MM.1S (cell line): ENCODE results near the gene GLB1L3.
"Not testable (repeated sequence)": the region's sequence is repeated elsewhere in the genome, so short reads cannot be mapped to it uniquely, and the experiment has no call there.

Experiments used
- DNase-seq: peaks from one replicate; pipeline ENCODE4 v3.0.0-alpha.2; 2015
- H2AFZ ChIP-seq: fragments of 300-600 bp; sonication (generic); 2 replicates; pipeline ENCODE4 v1.6.0; 2016; ENCODE audit warnings: antibody characterized with exemption, low read length
- H3F3A ChIP-seq: fragments of 300-600 bp; sonication (generic); 2 replicates; pipeline ENCODE4 v1.6.1; 2016; ENCODE audit warnings: mild to moderate bottlenecking, antibody characterized with exemption, low read length, moderate library complexity, mixed read lengths; ENCODE audit not compliant: insufficient read depth
- H3K27ac ChIP-seq: fragments of 300-600 bp; sonication (generic); 2 replicates; pipeline ENCODE4 v1.5.1; 2016; ENCODE audit warnings: mild to moderate bottlenecking, low read length
- H3K27me3 ChIP-seq: fragments of 300-600 bp; sonication (generic); replicated peaks from 2 replicates; pipeline ENCODE4 v1.6.0; 2016; ENCODE audit warnings: low read length; ENCODE audit not compliant: insufficient read depth
- H3K36me3 ChIP-seq: fragments of 300-600 bp; sonication (generic); replicated peaks from 2 replicates; pipeline ENCODE4 v1.6.1; 2016; ENCODE audit warnings: mild to moderate bottlenecking, low read length, mixed read lengths; ENCODE audit not compliant: insufficient read depth
- H3K4me1 ChIP-seq: fragments of 300-600 bp; sonication (generic); 2 replicates; pipeline ENCODE4 v1.6.1; 2016; ENCODE audit warnings: low read length, mixed read lengths
- H3K4me2 ChIP-seq: fragments of 300-600 bp; sonication (generic); 2 replicates; pipeline ENCODE4 v1.6.0; 2016; ENCODE audit warnings: low read depth, low read length
- H3K4me3 ChIP-seq: fragments of 300-600 bp; sonication (generic); 2 replicates; pipeline ENCODE4 v1.5.1; 2016; ENCODE audit warnings: low read length, mixed read lengths
- H3K79me2 ChIP-seq: fragments of 300-600 bp; sonication (generic); 2 replicates; pipeline ENCODE4 v1.6.1; 2016; ENCODE audit warnings: mixed run types, low read length, mixed read lengths
- H3K9ac ChIP-seq: fragments of 300-600 bp; sonication (generic); 2 replicates; pipeline ENCODE4 v1.6.1; 2016; ENCODE audit warnings: low read length, mixed read lengths
- H3K9me2 ChIP-seq: fragments of 300-600 bp; sonication (generic); replicated peaks from 2 replicates; pipeline ENCODE4 v1.6.1; 2016; ENCODE audit warnings: mild to moderate bottlenecking, low read length, mixed read lengths; ENCODE audit not compliant: insufficient read depth
- H3K9me3 ChIP-seq: fragments of 300-600 bp; sonication (generic); replicated peaks from 2 replicates; pipeline ENCODE4 v1.6.1; 2016; ENCODE audit warnings: mild to moderate bottlenecking, low read length, mixed read lengths; ENCODE audit not compliant: insufficient read depth
- H4K20me1 ChIP-seq: fragments of 300-600 bp; sonication (generic); 2 replicates; pipeline ENCODE4 v1.6.1; 2016; ENCODE audit warnings: mild to moderate bottlenecking, low read length, moderate library complexity, mixed read lengths; ENCODE audit not compliant: insufficient read depth
- CTCF ChIP-seq: fragments of 300-600 bp; sonication (generic); IDR thresholded peaks from 2 replicates; pipeline ENCODE4 v1.5.1; 2016; ENCODE audit warnings: antibody characterized with exemption, low read length, mixed read lengths
- EZH2 ChIP-seq: fragments of 300-600 bp; sonication (generic); optimal IDR thresholded peaks from 2 replicates; pipeline ENCODE3; 2017; ENCODE audit warnings: low read depth, mild to moderate bottlenecking, antibody characterized with exemption, low read length, mixed read lengths
- EZH2phosphoT487 ChIP-seq: fragments of 300-600 bp; sonication (generic); IDR thresholded peaks from 2 replicates; pipeline ENCODE4 v1.6.1; 2018; ENCODE audit warnings: antibody characterized with exemption, low read length

The GLB1L3 gene

GRCh38 chr11:134342572-134343340 is 66.6 kb downstream of the GLB1L3 start:
- Histone ChIP-seq H3K4me3 (no peak overlapping the region), H2AFZ (no peak overlapping the region), H3K9ac (no peak overlapping the region), H3K79me2 (no peaks in the 10 kb centered on the region), H3K36me3 (no peaks in the 10 kb centered on the region), H3K27ac (no peak overlapping the region), H3K4me1 (no peaks in the 10 kb centered on the region), H3K9me2 (no peaks in the 10 kb centered on the region), H4K20me1 (no peaks in the 10 kb centered on the region), H3K9me3 (no peaks in the 10 kb centered on the region), H3F3A (no peaks in the 10 kb centered on the region), H3K4me2 (no peak overlapping the region), H3K27me3 (0 out of 2 replicates have a peak, but pooled peaks cover 2% of the 10 kb centered on the region)
- TF ChIP-seq CTCF (no peak), EZH2 (no peak), EZH2phosphoT487 (no peak)
- no peak for DNase-seq

DNA sequence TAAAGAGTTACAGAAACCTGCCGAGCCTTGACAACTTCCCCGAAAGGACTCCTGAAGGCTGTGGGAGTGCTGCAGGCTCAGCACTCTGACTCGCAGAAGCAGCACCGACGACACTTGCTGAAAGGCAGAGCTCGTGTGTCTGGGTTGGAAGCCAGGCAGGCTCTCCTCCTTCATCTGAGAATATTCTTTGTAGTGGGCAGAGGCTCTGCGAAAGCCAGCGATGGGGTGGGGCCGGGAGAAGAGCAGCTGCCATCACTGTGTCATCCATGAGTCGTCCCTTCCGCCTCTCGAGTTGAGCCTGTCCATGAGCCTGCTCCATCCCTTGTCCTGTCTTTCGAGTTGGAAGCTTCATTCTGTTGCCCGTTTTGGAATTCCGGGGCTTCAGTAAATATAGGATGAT is 67.5 kb downstream of the GLB1L3 start:
- no peaks in the 10 kb centered on the region for H4K20me1 ChIP-seq
- DNase-seq: no peak
- H2AFZ ChIP-seq: no peak overlapping the region
- H3K9ac ChIP-seq: no peak overlapping the region
- no peaks in the 10 kb centered on the region for H3K9me2 ChIP-seq
- H3K4me2 ChIP-seq: no peak overlapping the region
- TF ChIP-seq EZH2phosphoT487 (no peak), CTCF (no peak), EZH2 (no peak)
- no peaks in the 10 kb centered on the region for H3K4me1 ChIP-seq
- H3K27ac ChIP-seq: no peak overlapping the region
- 0 out of 2 replicates have a peak, but pooled peaks cover 2% of the 10 kb centered on the region for H3K27me3 ChIP-seq
- H3K79me2 ChIP-seq: no peaks in the 10 kb centered on the region
- H3K36me3 ChIP-seq: no peaks in the 10 kb centered on the region
- H3F3A ChIP-seq: no peaks in the 10 kb centered on the region
- no peaks in the 10 kb centered on the region for H3K9me3 ChIP-seq
- H3K4me3 ChIP-seq: no peak overlapping the region

DNA sequence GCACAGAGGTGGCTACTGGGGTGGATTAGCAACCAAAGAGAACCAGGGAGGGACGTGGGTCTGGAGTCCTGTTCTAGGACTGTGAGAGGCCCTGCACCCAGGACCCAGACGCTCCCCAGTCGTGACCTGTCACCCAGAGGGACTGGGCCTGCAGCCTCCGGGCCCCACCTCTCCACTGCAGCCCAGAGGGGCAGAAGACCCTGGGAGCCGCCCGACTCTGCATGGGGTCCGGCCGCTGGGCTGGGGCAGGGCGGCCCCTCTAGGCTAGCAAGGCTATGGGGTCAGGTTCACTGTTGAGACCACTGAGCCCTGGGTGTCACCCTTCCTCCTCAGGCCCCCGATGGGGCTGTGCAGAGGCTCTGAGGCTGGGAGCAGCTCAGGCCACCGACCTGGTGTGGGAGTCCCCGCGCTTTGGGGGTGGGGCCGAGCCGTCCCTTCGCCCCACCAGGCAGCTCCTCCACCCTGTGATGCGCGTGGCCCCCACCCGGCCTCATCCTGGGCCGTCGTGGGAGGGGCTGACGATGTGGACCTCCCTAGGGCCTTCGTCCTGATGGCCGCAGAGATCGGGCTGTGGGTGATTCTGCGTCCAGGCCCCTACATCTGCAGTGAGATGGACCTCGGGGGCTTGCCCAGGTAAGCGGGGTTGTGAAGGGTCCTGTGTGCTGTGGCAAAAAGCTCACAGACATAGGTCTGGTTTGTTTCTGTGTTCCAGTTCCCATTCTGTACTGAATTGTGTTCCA is 68.5 kb downstream of the GLB1L3 start:
- H3K4me1 ChIP-seq: not testable (repeated sequence)

DNA sequence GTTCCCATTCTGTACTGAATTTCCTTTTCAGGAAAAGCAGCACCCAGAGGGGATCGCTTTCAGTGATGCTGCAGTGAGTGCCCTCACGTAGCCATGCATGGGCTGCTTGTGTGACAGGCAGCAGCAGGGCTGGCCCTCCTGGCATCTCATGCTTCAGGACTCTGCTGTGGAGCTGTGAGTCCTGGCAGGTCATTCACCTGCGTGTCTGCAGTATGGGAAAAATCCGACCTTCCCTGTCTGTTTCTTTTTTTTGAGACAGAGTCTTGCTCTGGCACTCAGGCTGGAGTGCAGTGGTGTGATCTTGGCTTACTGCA is 69.0 kb downstream of the GLB1L3 start:
- H2AFZ ChIP-seq: no peak overlapping the region
- H3K4me2 ChIP-seq: no peak overlapping the region
- no peaks in the 10 kb centered on the region for H4K20me1 ChIP-seq
- H3K4me1 ChIP-seq: no peaks in the 10 kb centered on the region
- no peaks in the 10 kb centered on the region for H3K9me3 ChIP-seq
- no peaks in the 10 kb centered on the region for H3K79me2 ChIP-seq
- H3K27ac ChIP-seq: no peak overlapping the region
- H3K4me3 ChIP-seq: no peak overlapping the region
- no peaks in the 10 kb centered on the region for H3K36me3 ChIP-seq
- 0 out of 2 replicates have a peak, but pooled peaks cover 2% of the 10 kb centered on the region for H3K27me3 ChIP-seq
- no peak overlapping the region for H3K9ac ChIP-seq
- DNase-seq: no peak
- TF ChIP-seq EZH2 (no peak), EZH2phosphoT487 (no peak), CTCF (no peak)
- H3K9me2 ChIP-seq: no peaks in the 10 kb centered on the region
- no peaks in the 10 kb centered on the region for H3F3A ChIP-seq

More for the DNA sequence above, 68.5 kb downstream of the GLB1L3 start:
- H3K9me3 ChIP-seq, H3F3A ChIP-seq, H3K9me2 ChIP-seq, H2AFZ ChIP-seq, H3K4me3 ChIP-seq, H4K20me1 ChIP-seq, H3K4me2 ChIP-seq, DNase-seq, H3K79me2 ChIP-seq, H3K9ac ChIP-seq, H3K27ac ChIP-seq, H3K27me3 ChIP-seq, H3K36me3 ChIP-seq: not testable (repeated sequence)
